ENCODE results near the gene LAMC3.

The LAMC3 gene

DNA sequence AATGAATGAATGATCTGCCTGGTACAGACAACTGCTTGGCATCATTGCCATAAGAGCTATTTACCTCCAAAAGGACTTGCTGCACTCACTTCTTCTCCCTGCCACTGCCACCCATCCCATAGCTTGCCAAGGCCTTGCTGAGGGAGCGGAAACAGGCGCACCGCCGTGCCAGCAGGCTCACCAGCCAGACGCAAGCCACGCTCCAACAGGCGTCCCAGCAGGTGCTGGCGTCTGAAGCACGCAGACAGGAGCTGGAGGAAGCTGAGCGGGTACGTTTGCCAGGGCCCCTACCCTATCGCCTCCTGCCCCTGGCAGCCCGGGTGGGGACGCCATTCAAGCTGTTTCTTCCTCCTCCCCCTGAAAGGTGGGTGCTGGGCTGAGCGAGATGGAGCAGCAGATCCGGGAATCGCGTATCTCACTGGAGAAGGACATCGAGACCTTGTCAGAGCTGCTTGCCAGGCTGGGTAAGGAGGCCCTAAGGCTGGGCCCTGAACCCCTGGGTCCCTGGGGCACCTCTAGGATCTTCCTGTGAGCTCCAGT, 78.5 kb downstream of the LAMC3 start:
- TF ChIP-seq, protein P1, sequence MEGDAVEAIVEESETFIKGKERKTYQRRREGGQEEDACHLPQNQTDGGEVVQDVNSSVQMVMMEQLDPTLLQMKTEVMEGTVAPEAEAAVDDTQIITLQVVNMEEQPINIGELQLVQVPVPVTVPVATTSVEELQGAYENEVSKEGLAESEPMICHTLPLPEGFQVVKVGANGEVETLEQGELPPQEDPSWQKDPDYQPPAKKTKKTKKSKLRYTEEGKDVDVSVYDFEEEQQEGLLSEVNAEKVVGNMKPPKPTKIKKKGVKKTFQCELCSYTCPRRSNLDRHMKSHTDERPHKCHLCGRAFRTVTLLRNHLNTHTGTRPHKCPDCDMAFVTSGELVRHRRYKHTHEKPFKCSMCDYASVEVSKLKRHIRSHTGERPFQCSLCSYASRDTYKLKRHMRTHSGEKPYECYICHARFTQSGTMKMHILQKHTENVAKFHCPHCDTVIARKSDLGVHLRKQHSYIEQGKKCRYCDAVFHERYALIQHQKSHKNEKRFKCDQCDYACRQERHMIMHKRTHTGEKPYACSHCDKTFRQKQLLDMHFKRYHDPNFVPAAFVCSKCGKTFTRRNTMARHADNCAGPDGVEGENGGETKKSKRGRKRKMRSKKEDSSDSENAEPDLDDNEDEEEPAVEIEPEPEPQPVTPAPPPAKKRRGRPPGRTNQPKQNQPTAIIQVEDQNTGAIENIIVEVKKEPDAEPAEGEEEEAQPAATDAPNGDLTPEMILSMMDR (IDR thresholded peaks at IDR 0.05) = no peak
- TF ChIP-seq ZFX (IDR thresholded peaks at IDR 0.05; ENCODE audit: borderline replicate concordance) = no peak
- H3K27ac ChIP-seq = no peak overlapping the region

DNA sequence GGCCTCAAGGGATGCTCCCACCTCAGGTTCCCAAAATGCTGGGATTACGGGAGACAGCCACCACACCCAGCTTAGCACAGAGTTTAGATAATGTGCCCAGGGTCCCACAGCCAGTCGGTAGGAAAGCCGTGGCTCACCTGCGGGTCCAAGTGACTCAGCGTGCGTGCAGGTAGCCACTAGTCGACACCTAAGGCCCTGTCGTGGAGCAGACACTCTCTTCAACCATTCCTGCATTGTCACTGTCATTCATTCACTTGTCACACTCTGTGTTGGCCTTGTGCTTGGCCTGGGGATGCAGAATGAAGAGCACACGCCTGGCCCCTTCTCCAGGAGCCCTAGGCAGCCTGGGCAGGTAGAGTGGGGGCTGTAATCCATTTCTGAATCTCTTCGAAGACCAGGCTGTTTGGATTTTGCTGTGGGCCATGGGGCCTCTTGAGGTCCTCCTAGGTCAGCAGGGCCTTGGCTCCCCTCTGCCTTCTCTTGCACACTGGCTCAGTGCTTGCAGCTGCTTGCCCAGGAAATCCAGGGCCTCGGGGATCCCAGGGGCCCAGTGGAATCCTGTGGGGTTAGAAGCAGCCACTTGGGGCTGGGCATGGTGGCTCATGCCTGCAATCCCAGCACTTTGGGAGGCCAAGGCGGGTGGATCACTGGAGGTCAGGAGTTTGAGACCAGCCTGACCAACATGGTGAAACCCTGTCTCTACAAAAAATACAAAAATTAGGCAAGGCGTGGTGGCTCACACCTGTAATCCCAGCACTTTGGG, 81.2 kb downstream of the LAMC3 start:
- TF ChIP-seq, protein P1 (IDR thresholded peaks at IDR 0.05) = no peak
- TF ChIP-seq ZFX (IDR thresholded peaks at IDR 0.05; ENCODE audit: borderline replicate concordance) = no peak
- H3K27ac ChIP-seq = no peak overlapping the region

DNA sequence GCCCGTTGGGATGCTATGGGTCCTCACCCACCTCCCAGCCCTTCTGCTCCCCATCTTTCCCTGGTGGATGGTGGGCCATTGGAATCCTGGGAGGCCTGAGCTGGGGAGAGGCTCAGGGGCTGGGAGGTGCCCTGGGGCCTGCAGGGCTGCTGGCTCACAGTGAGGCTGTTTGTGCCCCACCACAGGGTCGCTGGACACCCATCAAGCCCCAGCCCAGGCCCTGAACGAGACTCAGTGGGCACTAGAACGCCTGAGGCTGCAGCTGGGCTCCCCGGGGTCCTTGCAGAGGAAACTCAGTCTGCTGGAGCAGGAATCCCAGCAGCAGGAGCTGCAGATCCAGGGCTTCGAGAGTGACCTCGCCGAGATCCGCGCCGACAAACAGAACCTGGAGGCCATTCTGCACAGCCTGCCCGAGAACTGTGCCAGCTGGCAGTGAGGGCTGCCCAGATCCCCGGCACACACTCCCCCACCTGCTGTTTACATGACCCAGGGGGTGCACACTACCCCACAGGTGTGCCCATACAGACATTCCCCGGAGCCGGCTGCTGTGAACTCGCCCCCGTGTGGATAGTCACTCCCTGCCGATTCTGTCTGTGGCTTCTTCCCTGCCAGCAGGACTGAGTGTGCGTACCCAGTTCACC, 82.5 kb downstream of the LAMC3 start:
- TF ChIP-seq, protein P1 (IDR thresholded peaks at IDR 0.05) = no peak
- no peak for TF ChIP-seq ZFX (IDR thresholded peaks at IDR 0.05; ENCODE audit: borderline replicate concordance)
- no peak overlapping the region for H3K27ac ChIP-seq

DNA sequence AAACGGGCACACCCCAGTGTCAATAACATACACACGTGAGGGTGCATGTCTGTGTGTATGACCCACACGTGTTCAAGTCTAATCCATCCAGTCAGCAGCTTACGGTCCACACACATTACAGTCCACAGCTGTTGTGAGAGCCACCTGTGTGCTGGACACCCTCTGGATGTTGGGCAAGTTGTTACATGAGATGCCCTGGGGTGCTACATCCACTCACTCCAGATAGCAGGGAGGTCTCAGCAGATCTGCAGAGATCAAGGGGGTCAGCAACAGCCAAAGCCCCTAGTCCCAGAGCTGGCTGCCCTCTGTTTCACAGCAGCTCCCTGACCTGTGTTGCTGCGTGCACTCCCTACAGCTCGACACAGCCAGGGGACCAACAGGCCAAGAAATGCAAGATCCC, 83.1 kb downstream of the LAMC3 start:
- no peak overlapping the region for H3K27ac ChIP-seq
- TF ChIP-seq, protein P1 (IDR thresholded peaks at IDR 0.05) = no peak

DNA sequence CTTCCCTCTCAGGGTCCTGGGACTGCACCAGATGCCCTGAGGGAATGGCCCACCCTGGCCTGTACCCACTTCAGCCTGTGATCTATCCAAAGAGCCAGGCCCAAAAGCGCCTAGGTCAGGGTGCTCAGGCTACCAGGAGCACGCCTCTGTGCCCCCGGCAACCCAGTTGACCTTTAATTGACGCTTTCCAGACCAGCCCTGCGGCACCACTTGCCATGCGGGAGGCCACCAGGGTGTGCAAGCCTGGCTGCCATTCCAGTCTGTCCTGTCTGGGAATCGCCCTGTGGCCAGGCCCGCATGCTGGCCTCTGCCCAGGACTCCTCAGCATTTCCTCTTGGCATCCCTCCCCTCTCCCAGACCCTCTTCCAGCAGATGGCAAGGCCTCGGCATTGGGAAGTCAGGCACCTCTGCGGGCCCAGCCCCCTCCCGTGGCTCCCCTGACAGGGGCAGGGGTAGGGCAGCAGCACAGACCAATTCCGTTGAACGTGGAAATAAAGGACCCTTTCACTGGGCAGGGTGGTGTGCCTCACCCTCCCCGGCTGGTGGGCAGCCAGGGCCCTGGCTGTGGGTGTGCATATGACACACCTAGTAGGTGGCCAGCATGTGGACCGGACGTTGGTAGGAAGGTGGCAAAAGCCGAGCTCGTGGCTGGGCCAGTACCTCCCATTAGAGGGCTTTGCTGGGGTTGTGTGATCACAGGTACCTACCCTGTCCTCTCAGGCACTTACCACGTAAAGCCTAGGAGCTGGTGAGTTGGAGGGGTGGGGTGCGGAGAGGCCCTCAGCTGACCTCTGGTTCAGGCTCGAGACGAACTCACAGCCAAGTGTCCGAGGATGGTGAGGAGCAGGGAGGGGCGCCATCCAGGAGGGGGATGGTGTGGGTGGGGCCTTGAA, 83.8 kb downstream of the LAMC3 start:
- H3K27ac ChIP-seq = no peak overlapping the region
- TF ChIP-seq ZFX (IDR thresholded peaks at IDR 0.05; ENCODE audit: borderline replicate concordance) = no peak
- TF ChIP-seq, protein P1 (IDR thresholded peaks at IDR 0.05) = no peak

DNA sequence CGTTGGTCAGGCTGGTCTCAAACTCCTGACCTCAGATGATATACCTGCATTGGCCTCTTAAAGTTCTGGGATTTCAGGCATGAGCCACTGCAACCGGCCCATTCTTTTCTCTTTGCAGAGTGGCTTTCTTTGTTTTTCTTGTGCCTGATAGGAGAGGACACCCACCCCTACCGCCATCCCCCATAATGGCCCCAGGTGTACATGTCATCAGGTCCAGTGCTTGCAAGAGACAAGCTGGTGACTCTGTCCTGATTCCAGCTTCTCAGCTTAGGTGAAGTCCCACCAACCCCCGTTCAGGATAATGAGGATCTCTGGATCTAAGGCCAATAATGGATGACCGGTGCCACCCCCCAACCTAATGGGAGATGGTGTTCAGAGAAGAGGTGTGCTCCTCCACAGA, 85.0 kb downstream of the LAMC3 start:
- H3K27ac ChIP-seq = no peak overlapping the region
- TF ChIP-seq ZFX (IDR thresholded peaks at IDR 0.05; ENCODE audit: borderline replicate concordance) = no peak
- TF ChIP-seq, protein P1 (IDR thresholded peaks at IDR 0.05) = no peak
